Heart left ventricle (tissue), 16 donors: Measurements from ENCODE around the gene RNF123. TPM values are rescaled to one million over a fixed set of nuclear protein-coding genes. Genes with fewer than 3 reads are reported as not detected.
A peak's percentile ranks its signal among the peaks of the same experiment; 100 is the strongest.

ENCODE experiments used
- ATAC-seq, 4 donors: fragments of 200-7000 bp; cut with Tn5 transposase; one replicate each; pipeline ENCODE4 v1.9.1; 2020 to 2022; ENCODE audit warnings: moderate library complexity in 4 of 4, mild to moderate bottlenecking in 3 of 4, moderate number of reproducible peaks in 1 of 4
- DNase-seq, 5 donors: peaks; one replicate each; pipeline ENCODE4 v3.0.0-alpha.2; 2020
- H3K27ac ChIP-seq, 12 donors: fragments of 200-600 bp; sonication (generic) in 4 of 12; one replicate each; pipeline versions ENCODE4 v1.5.0 to v1.8.0; 2016 to 2022; ENCODE audit warnings: mild to moderate bottlenecking in 2 of 12
- H3K27me3 ChIP-seq, 9 donors: fragments of 200-600 bp; sonication (generic) in 2 of 9; one replicate each; pipeline versions ENCODE4 v1.5.1 to v1.8.0; 2016 to 2022; ENCODE audit warnings: mild to moderate bottlenecking in 3 of 9
- H3K36me3 ChIP-seq, 9 donors: fragments of 200-600 bp; sonication (generic) in 2 of 9; one replicate each; pipeline versions ENCODE4 v1.5.0 to v1.8.0; 2018 to 2022; ENCODE audit warnings: mild to moderate bottlenecking in 2 of 9
- H3K4me1 ChIP-seq, 12 donors: fragments of 200-600 bp; sonication (generic) in 4 of 12; one replicate each; pipeline versions ENCODE4 v1.5.0 to v1.8.0; 2016 to 2022; ENCODE audit warnings: mild to moderate bottlenecking in 3 of 12
- H3K4me3 ChIP-seq, 12 donors: fragments of 200-600 bp; sonication (generic) in 4 of 12; one replicate each; pipeline versions ENCODE4 v1.5.0 to v1.8.0; 2017 to 2022; ENCODE audit warnings: mild to moderate bottlenecking in 9 of 12, moderate library complexity in 4 of 12
- H3K9me3 ChIP-seq, 12 donors: fragments of 200-600 bp; sonication (generic) in 4 of 12; one replicate each; pipeline versions ENCODE4 v1.5.0 to v1.8.0; 2016 to 2022; ENCODE audit warnings: mild to moderate bottlenecking in 1 of 12
- CTCF ChIP-seq, 12 donors: fragments of 200-600 bp; sonication (generic) in 4 of 12; IDR thresholded peaks; one replicate each; pipeline versions ENCODE4 v1.5.0 to v1.8.0; 2018 to 2022; ENCODE audit warnings: antibody characterized with exemption in 12 of 12, mild to moderate bottlenecking in 5 of 12
- POLR2A ChIP-seq, 2 donors: fragments of 450-650 bp; IDR thresholded peaks; one replicate each; pipeline ENCODE4 v1.6.1; 2017; ENCODE audit warnings: antibody characterized with exemption in 2 of 2, mild to moderate bottlenecking in 2 of 2, moderate library complexity in 2 of 2
- WGBS, 4 donors: extraction: QIAGEN DNeasy Blood & Tissue Kit in 2 of 4; methylation state at CpG; one replicate each; pipeline versions ENCODE4 v1.1.5 to v1.1.7; 2013 to 2018; 5-methylcytosine and 5-hydroxymethylcytosine counted together
- intact Hi-C, 10 donors: fragments of 100-400 bp; cut with DNase I; formaldehyde crosslinking; loops; one replicate each; pipeline versions ENCODE4 v1.11.1 to v1.14.2; 2022
- polyA plus RNA-seq, 2 donors: library from polyadenylated mRNA; stranded (reverse); fragments of 200-250 nt; gene quantifications; one replicate each; pipeline ENCODE4 v1.2.3, GENCODE V29; 2013
- total RNA-seq, 9 donors: library from RNA; depleted of rRNA in 2 of 9; stranded (reverse); fragments of >200 nt in 2 of 9; fragmentation: NEBNext Ultra II Directional in 3 of 9; extraction: Animal tissue kit (Norgen Biotek cat#: 25700) in 3 of 9; gene quantifications; one replicate each; pipeline versions ENCODE4 v1.1.0 to v1.2.4, GENCODE V29; 2016 to 2023
- donor health status: ischemic (EF 13 %, LVEDD 7.1; RV severe dilation, severe dysfunction).
- donor health status: healthy with polysubstance abuse.
- donor health status: DM: no; HTN: yes; CAD: no.
- donor health status: DM: no; HTN: no; CAD: no.
- donor health status: ischemic (EF 25% LVEDD 6.9; RV normal size, moderate dysfunction).
- donor health status: ischemic (EF 25% LVEDD 5.7; RV mildly dilated, moderate dysfunction).
- donor health status: healthy.
- donor health status: DM: yes; HTN: yes; CAD: no.
- donor health status: ischemic (EF 35%, LVEDD 5.7; RV mildly dilated, moderate dysfunction).
- donor health status: nonischemic (EF 11% LVEDD 7.7; RV severe dilation, severe dysfunction).
- donor health status: DM: yes; HTN: yes; CAD: no.
- donor health status: PGD.
- donor health status: ischemic (EF 29% LVEDD 5.4; RV normal size, mild dysfunction).
- donor health status: nonischemic (EF 23%, LVEDD 6.1; RV moderate dilation, normal function).

RNF123 gene
- total and polyA plus RNA-seq, 11 donors = 27.7 to 61.4 (median 46.0) TPM

GRCh38 chr3:49706456-49707112, 17.2 kb downstream of the RNF123 start:
- Histone ChIP-seq H3K4me1 (peaks cover 0 to 4% (median 0%) of the 10 kb centered on the region in 12 donors), H3K27ac (no peak overlapping the region), H3K4me3 (no peak overlapping the region), H3K9me3 (no peaks in the 10 kb centered on the region), H3K27me3 (no peaks in the 10 kb centered on the region), H3K36me3 (peaks cover 0 to 68% (median 39%) of the 10 kb centered on the region in 9 donors)
- DNase-seq (peak in 2 of 5 donors; percentile 20 to 49), ATAC-seq (no peak)
- TF ChIP-seq CTCF (IDR thresholded peaks at IDR 0.05) = no peak
- TF ChIP-seq POLR2A (IDR thresholded peaks at IDR 0.05) = no peak
- 80 to 93% (median 85%) methylated on average over 6 to 9 of the region's 9 CpGs for WGBS, 4 donors
- intact Hi-C loops = loop anchor here in 4 of 10 donors (5.0 to 10.0 kb wide), 5 partner anchors 131 to 208 kb away; partner anchors contain the start of gene MST1R (in 1 of the 4)

- H3K36me3 ChIP-seq = peaks cover 0 to 66% (median 37%) of the 10 kb centered on the region in 9 donors
- TF ChIP-seq CTCF (IDR thresholded peaks at IDR 0.05) (no peak), POLR2A (IDR thresholded peaks at IDR 0.05) (no peak)
- intact Hi-C loops = loop anchor here in 4 of 10 donors (5.0 to 10.0 kb wide), 5 partner anchors 130 to 208 kb away; partner anchors contain the start of gene MST1R (in 1 of the 4)
- WGBS, 4 donors = 71 to 86% (median 78%) methylated on average over 4 of the region's 4 CpGs
- H3K9me3 ChIP-seq = no peaks in the 10 kb centered on the region
- H3K4me1 ChIP-seq = peaks cover 0 to 4% (median 0%) of the 10 kb centered on the region in 12 donors
- no peaks in the 10 kb centered on the region for H3K27me3 ChIP-seq
- peak in 1 of 5 donors; percentile 4 for DNase-seq
- H3K4me3 ChIP-seq = no peak overlapping the region
- H3K27ac ChIP-seq = no peak overlapping the region
- ATAC-seq = no peak
Measured at GRCh38 chr3:49707113-49707480, 17.7 kb downstream of the RNF123 start.

GRCh38 chr3:49709852-49710251, 20.5 kb downstream of the RNF123 start:
- Histone ChIP-seq H3K27ac (no peak overlapping the region), H3K36me3 (peaks cover 0 to 57% (median 33%) of the 10 kb centered on the region in 9 donors), H3K27me3 (no peaks in the 10 kb centered on the region), H3K9me3 (no peaks in the 10 kb centered on the region), H3K4me3 (no peak overlapping the region), H3K4me1 (no peaks in the 10 kb centered on the region)
- no peak for ATAC-seq
- no peak for DNase-seq
- intact Hi-C loops = loop anchor here in 6 of 10 donors (5.0 to 10.0 kb wide), 6 partner anchors 125 to 205 kb away; partner anchors contain the start of gene MST1R (in 2 of the 6)
- no peak for TF ChIP-seq POLR2A (IDR thresholded peaks at IDR 0.05)
- TF ChIP-seq CTCF (IDR thresholded peaks at IDR 0.05) = no peak
- WGBS, 4 donors = 91 to 98% (median 96%) methylated on average over 8 of the region's 8 CpGs

- no peaks in the 10 kb centered on the region for H3K9me3 ChIP-seq
- ATAC-seq = no peak
- 89 to 96% (median 92%) methylated on average over 5 of the region's 5 CpGs for WGBS, 4 donors
- no peak overlapping the region for H3K27ac ChIP-seq
- peaks cover 0 to 54% (median 33%) of the 10 kb centered on the region in 9 donors for H3K36me3 ChIP-seq
- no peaks in the 10 kb centered on the region for H3K27me3 ChIP-seq
- no peak for TF ChIP-seq CTCF (IDR thresholded peaks at IDR 0.05)
- TF ChIP-seq POLR2A (IDR thresholded peaks at IDR 0.05) = no peak
- peak in 1 of 5 donors; percentile 10 for DNase-seq
- intact Hi-C loops = loop anchor here in 2 of 10 donors (10.0 kb wide), 2 partner anchors 123 to 193 kb away; partner anchors contain the start of gene MST1R (in 1 of the 2)
- H3K4me1 ChIP-seq = no peaks in the 10 kb centered on the region
- no peak overlapping the region for H3K4me3 ChIP-seq
Measured at GRCh38 chr3:49711489-49711888, 22.1 kb downstream of the RNF123 start.
